Esophagus muscularis mucosa (tissue), 4 donors: ENCODE results near the gene NFATC3. TPM values are rescaled to one million over a fixed set of nuclear protein-coding genes. Genes with fewer than 3 reads are reported as not detected.

Experiments used
- DNase-seq: peaks from one replicate; pipeline ENCODE4 v3.0.0-alpha.2; 2017; ENCODE audit errors: extremely low spot score
- H3K27ac ChIP-seq, 4 donors: fragments of 200-600 bp; sonication (generic); replicated peaks in 1 of 4; 1 replicate in 3 of 4; 2 replicates in 1 of 4; pipeline ENCODE4 v1.5.1; 2016 to 2019; ENCODE audit warnings: mild to moderate bottlenecking in 1 of 4
- H3K27me3 ChIP-seq, 4 donors: fragments of 200-600 bp; sonication (generic); one replicate each; pipeline versions ENCODE4 v1.5.1 to v1.6.0; 2016 to 2019
- H3K36me3 ChIP-seq, 4 donors: fragments of 200-600 bp; sonication (generic); one replicate each; pipeline ENCODE4 v1.5.1; 2016 to 2019
- H3K4me1 ChIP-seq, 4 donors: fragments of 200-600 bp; sonication (generic); one replicate each; pipeline ENCODE4 v1.5.1; 2016 to 2019
- H3K4me3 ChIP-seq, 4 donors: fragments of 200-600 bp; sonication (generic); 1 replicate in 2 of 4; 2 replicates in 2 of 4; pipeline ENCODE4 v1.5.1; 2016 to 2019; ENCODE audit warnings: mild to moderate bottlenecking in 4 of 4, moderate library complexity in 1 of 4
- H3K9me3 ChIP-seq, 4 donors: fragments of 200-600 bp; sonication (generic); 1 replicate in 3 of 4; 2 replicates in 1 of 4; pipeline ENCODE4 v1.5.1; 2016 to 2019
- EP300 ChIP-seq: sonication (generic); formaldehyde crosslinking; IDR thresholded peaks from one replicate; pipeline ENCODE4 v1.6.1; 2017; ENCODE audit warnings: antibody characterized with exemption
- POLR2A ChIP-seq: fragments of 450-650 bp; IDR thresholded peaks from one replicate; pipeline ENCODE4 v1.6.1; 2017; ENCODE audit warnings: antibody characterized with exemption, moderate library complexity, mild to moderate bottlenecking, low read depth
- POLR2AphosphoS5 ChIP-seq, 2 donors: sonication (generic); formaldehyde crosslinking; IDR thresholded peaks; one replicate each; pipeline ENCODE4 v1.6.1; 2017; ENCODE audit warnings: antibody characterized with exemption in 2 of 2
- WGBS: methylation state at CpG from one replicate; pipeline ENCODE4 v1.1.5; 2018; 5-methylcytosine and 5-hydroxymethylcytosine counted together
- intact Hi-C: fragments of 100-400 bp; cut with DNase I; formaldehyde crosslinking; loops from one replicate; pipeline ENCODE4 v1.15.1; 2023
- total RNA-seq, 4 donors: library from RNA; depleted of rRNA; stranded (reverse); fragments of >200 nt; gene quantifications; one replicate each; pipeline versions ENCODE4 v1.1.0 to v1.2.1, GENCODE V29; 2016
- TF ChIP-seq, protein P1 (sequence below), 3 experiments: fragments of 200-600 bp in 2 of 3; fragments of 450-650 bp in 1 of 3; sonication (generic) in 2 of 3; IDR thresholded peaks; one replicate each; pipeline ENCODE4 v1.5.1; 2017 to 2019; ENCODE audit warnings: antibody characterized with exemption in 3 of 3, mild to moderate bottlenecking in 2 of 3, moderate library complexity in 1 of 3

The NFATC3 gene
- total RNA-seq, 4 donors from 2014 or later: 44.6 to 56.8 (median 50.8) TPM

- Histone ChIP-seq H3K4me3 (no peak overlapping the region), H3K4me1 (peaks cover 10 to 32% (median 13%) of the 10 kb centered on the region in 4 donors), H3K27ac (no peak overlapping the region), H3K36me3 (peaks cover 10 to 79% (median 75%) of the 10 kb centered on the region in 4 donors), H3K9me3 (no peaks in the 10 kb centered on the region), H3K27me3 (no peaks in the 10 kb centered on the region)
- no peak for TF ChIP-seq POLR2A
- no peak for TF ChIP-seq EP300
- no peak for TF ChIP-seq POLR2AphosphoS5 (IDR thresholded peaks at IDR 0.05)
- TF ChIP-seq, protein P1, sequence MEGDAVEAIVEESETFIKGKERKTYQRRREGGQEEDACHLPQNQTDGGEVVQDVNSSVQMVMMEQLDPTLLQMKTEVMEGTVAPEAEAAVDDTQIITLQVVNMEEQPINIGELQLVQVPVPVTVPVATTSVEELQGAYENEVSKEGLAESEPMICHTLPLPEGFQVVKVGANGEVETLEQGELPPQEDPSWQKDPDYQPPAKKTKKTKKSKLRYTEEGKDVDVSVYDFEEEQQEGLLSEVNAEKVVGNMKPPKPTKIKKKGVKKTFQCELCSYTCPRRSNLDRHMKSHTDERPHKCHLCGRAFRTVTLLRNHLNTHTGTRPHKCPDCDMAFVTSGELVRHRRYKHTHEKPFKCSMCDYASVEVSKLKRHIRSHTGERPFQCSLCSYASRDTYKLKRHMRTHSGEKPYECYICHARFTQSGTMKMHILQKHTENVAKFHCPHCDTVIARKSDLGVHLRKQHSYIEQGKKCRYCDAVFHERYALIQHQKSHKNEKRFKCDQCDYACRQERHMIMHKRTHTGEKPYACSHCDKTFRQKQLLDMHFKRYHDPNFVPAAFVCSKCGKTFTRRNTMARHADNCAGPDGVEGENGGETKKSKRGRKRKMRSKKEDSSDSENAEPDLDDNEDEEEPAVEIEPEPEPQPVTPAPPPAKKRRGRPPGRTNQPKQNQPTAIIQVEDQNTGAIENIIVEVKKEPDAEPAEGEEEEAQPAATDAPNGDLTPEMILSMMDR (IDR thresholded peaks at IDR 0.05): no peak
- no peak for DNase-seq
- intact Hi-C loops: no loop called here
- WGBS: 80% methylated on average over 5 of the region's 5 CpGs
Measured at GRCh38 chr16:68251832-68252231, 166.7 kb downstream of the NFATC3 start.

DNA sequence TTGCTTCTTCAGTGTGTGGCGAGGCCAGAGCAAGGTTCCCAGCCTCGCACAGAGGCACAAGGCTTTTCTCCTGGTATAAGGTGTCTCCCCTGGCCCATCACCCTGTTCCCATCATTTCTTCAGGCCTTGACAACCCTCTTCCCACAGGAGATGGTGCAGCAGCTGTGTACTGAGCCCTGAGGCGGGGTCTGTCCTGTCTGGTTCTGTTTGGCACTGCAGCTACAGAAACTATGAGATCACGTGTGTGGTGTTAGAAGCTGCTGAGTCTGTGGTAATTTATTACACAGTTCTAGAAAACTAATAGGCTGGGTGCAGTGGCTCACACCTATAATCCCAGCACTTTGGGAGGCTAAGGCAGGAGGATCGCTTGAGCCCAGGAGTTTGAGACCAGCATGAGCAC lies 167.2 kb downstream of the NFATC3 start:
- Histone ChIP-seq H3K9me3 (no peaks in the 10 kb centered on the region), H3K4me3 (no peak overlapping the region), H3K27me3 (no peaks in the 10 kb centered on the region), H3K27ac (no peak overlapping the region), H3K36me3 (peaks cover 10 to 85% (median 75%) of the 10 kb centered on the region in 4 donors), H3K4me1 (peaks cover 5 to 31% (median 8%) of the 10 kb centered on the region in 4 donors)
- no peak for DNase-seq
- intact Hi-C loops: no loop called here
- 81% methylated on average over 4 of the region's 5 CpGs for WGBS
- TF ChIP-seq, protein P1 (IDR thresholded peaks at IDR 0.05): no peak
- TF ChIP-seq POLR2A (no peak), POLR2AphosphoS5 (IDR thresholded peaks at IDR 0.05) (no peak)

DNA sequence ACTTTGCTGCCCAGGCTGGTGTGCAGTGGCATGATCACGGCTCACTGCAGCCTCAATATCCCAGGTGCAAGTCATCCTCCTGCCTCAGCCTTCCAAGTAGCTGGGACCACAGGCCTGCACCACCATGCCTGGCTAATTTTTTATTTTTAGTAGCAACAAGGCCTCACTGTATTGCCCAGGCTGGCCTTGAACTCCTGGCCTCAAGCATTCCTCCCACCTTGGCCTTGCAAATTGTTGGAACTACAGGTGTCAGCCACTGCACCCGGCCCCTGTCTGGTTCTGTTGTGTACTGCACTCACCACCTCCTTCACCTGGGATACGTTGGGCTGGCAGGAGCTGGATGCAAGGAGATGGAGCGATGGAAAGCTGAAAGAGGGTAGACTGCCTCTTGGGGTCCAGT lies 168.6 kb downstream of the NFATC3 start:
- no peak overlapping the region for H3K4me3 ChIP-seq
- H3K9me3 ChIP-seq: no peaks in the 10 kb centered on the region
- no peak for DNase-seq
- peaks cover 10 to 94% (median 79%) of the 10 kb centered on the region in 4 donors for H3K36me3 ChIP-seq
- 93% methylated on average over 4 of the region's 4 CpGs for WGBS
- H3K27ac ChIP-seq: no peak overlapping the region
- H3K4me1 ChIP-seq: peaks cover 7 to 32% (median 11%) of the 10 kb centered on the region in 4 donors
- H3K27me3 ChIP-seq: no peaks in the 10 kb centered on the region
- no peak for TF ChIP-seq POLR2AphosphoS5 (IDR thresholded peaks at IDR 0.05)
- TF ChIP-seq, protein P1 (IDR thresholded peaks at IDR 0.05): no peak
- no peak for TF ChIP-seq POLR2A
- TF ChIP-seq EP300: no peak
- intact Hi-C loops: no loop called here

GRCh38 chr16:68255712-68256111 lies 170.5 kb downstream of the NFATC3 start:
- TF ChIP-seq, protein P1 (IDR thresholded peaks at IDR 0.05): no peak
- TF ChIP-seq POLR2A (no peak), POLR2AphosphoS5 (IDR thresholded peaks at IDR 0.05) (no peak), EP300 (no peak)
- Histone ChIP-seq H3K4me3 (no peak overlapping the region), H3K27me3 (no peaks in the 10 kb centered on the region), H3K9me3 (no peaks in the 10 kb centered on the region), H3K36me3 (peaks cover 21 to 95% (median 80%) of the 10 kb centered on the region in 4 donors), H3K27ac (no peak overlapping the region), H3K4me1 (peaks cover 7 to 32% (median 11%) of the 10 kb centered on the region in 4 donors)
- 93% methylated on average over 18 of the region's 18 CpGs for WGBS
- intact Hi-C loops: no loop called here
- no peak for DNase-seq
